SK-N-SH (cell line): ENCODE measurements around the gene KIAA1191. TPM values are rescaled to one million over a fixed set of nuclear protein-coding genes. Genes with fewer than 3 reads are reported as not detected.

Experiments
- CTCF ChIA-PET: fragments of 300-600, 350-600 bp; formaldehyde crosslinking; extraction: SDS; loops from one replicate; lab custom pipeline; 2021; lab: Yijun Ruan, JAX
- POLR2A ChIA-PET: fragments of 350-600 bp; sonication (Branson Sonifier 250); formaldehyde crosslinking; extraction: SDS; loops from one replicate; lab custom pipeline; 2020; ENCODE audit warnings: antibody characterized with exemption, inconsistent platforms; lab: Yijun Ruan, JAX
- DNase-seq: peaks from one replicate; pipeline ENCODE4 v3.0.0; 2012
- H2AFZ ChIP-seq: fragments of 200-600 bp; sonication (generic); 2 replicates; pipeline ENCODE4 v1.8.1; 2016; ENCODE audit warnings: antibody characterized with exemption, mild to moderate bottlenecking, low read depth
- H3F3A ChIP-seq: fragments of 200-600 bp; sonication (generic); replicated peaks from 2 replicates; pipeline ENCODE3; 2016; ENCODE audit warnings: antibody characterized with exemption, mild to moderate bottlenecking; ENCODE audit not compliant: insufficient read depth
- H3K27ac ChIP-seq, 2 experiments: fragments of 200-500 bp in 1 of 2; fragments of 200-600 bp in 1 of 2; sonication (Bioruptor generic) in 1 of 2; sonication (generic), shearing (Covaris generic) in 1 of 2; 2 replicates each; pipeline versions ENCODE4 v1.5.1 to v1.6.1; 2014 to 2016; ENCODE audit warnings: low read depth in 2 of 2, inconsistent platforms in 1 of 2, low read length in 1 of 2, mild to moderate bottlenecking in 1 of 2, mixed read lengths in 1 of 2
- H3K27me3 ChIP-seq: fragments of 200-600 bp; sonication (generic), shearing (Covaris generic); 2 replicates; pipeline ENCODE4 v1.6.1; 2016; ENCODE audit warnings: mixed run types; ENCODE audit not compliant: insufficient read depth
- H3K36me3 ChIP-seq, 2 experiments: fragments of 200-500 bp in 1 of 2; fragments of 200-600 bp in 1 of 2; sonication (Bioruptor generic) in 1 of 2; sonication (generic) in 1 of 2; replicated peaks in 1 of 2; 2 replicates each; pipeline versions ENCODE3 to v1.5.1; 2014 to 2016; ENCODE audit warnings: low read length in 1 of 2, mild to moderate bottlenecking in 1 of 2; ENCODE audit not compliant: insufficient read depth in 2 of 2, control insufficient read depth in 1 of 2
- H3K4me1 ChIP-seq, 2 experiments: fragments of 200-500 bp in 1 of 2; fragments of 200-600 bp in 1 of 2; sonication (Bioruptor generic) in 1 of 2; sonication (generic), shearing (Covaris generic) in 1 of 2; 2 replicates each; pipeline versions ENCODE4 v1.5.1 to v1.6.1; 2014 to 2016; ENCODE audit warnings: low read depth in 1 of 2, low read length in 1 of 2, mixed run types in 1 of 2; ENCODE audit not compliant: insufficient read depth in 2 of 2, control insufficient read depth in 1 of 2
- H3K4me2 ChIP-seq: fragments of 200-600 bp; sonication (generic), shearing (Covaris generic); 2 replicates; pipeline ENCODE4 v1.6.1; 2017; ENCODE audit warnings: mixed run types
- H3K4me3 ChIP-seq, 2 experiments: fragments of 200-500 bp in 1 of 2; fragments of 200-600 bp in 1 of 2; sonication (Bioruptor generic) in 1 of 2; sonication (generic), shearing (Covaris generic) in 1 of 2; 2 replicates each; pipeline versions ENCODE4 v1.5.1 to v1.8.1; 2014 to 2016; ENCODE audit warnings: low read depth in 2 of 2, inconsistent platforms in 1 of 2, low read length in 1 of 2, mild to moderate bottlenecking in 1 of 2, mixed read lengths in 1 of 2, moderate library complexity in 1 of 2
- H3K79me2 ChIP-seq: fragments of 200-600 bp; sonication (generic); 2 replicates; pipeline ENCODE4 v1.8.1; 2017; ENCODE audit warnings: mild to moderate bottlenecking; ENCODE audit not compliant: insufficient read depth
- H3K9ac ChIP-seq: fragments of 200-600 bp; sonication (generic); 2 replicates; pipeline ENCODE4 v1.6.1; 2017; ENCODE audit warnings: mixed run types
- H3K9me2 ChIP-seq: fragments of 200-600 bp; sonication (generic); 2 replicates; pipeline ENCODE4 v1.6.1; 2017; ENCODE audit warnings: mixed run types
- H3K9me3 ChIP-seq: fragments of 200-600 bp; sonication (generic); 2 replicates; pipeline ENCODE4 v1.6.1; 2017; ENCODE audit warnings: mixed run types, mild to moderate bottlenecking, moderate library complexity
- H4K20me1 ChIP-seq: fragments of 200-600 bp; sonication (generic); 2 replicates; pipeline ENCODE4 v1.6.1; 2017; ENCODE audit warnings: mild to moderate bottlenecking, mixed run types; ENCODE audit not compliant: insufficient read depth
- CHD2 ChIP-seq: fragments of 150-350 bp; IDR thresholded peaks from 2 replicates; pipeline ENCODE4 v1.6.1; 2018; ENCODE audit warnings: low read length; ENCODE audit not compliant: partially characterized antibody
- EP300 ChIP-seq, 2 experiments: IDR thresholded peaks; 2 replicates each; pipeline versions ENCODE4 v1.4.0 to v1.6.1; 2012; ENCODE audit warnings: borderline replicate concordance in 1 of 2, low read depth in 1 of 2, low read length in 1 of 2
- FOSL2 ChIP-seq: IDR thresholded peaks from 2 replicates; pipeline ENCODE4 v1.4.0; 2012; ENCODE audit warnings: low read depth, mild to moderate bottlenecking, moderate library complexity, borderline replicate concordance
- GABPA ChIP-seq: IDR thresholded peaks from 2 replicates; pipeline ENCODE4 v1.4.0; 2012; ENCODE audit warnings: low read depth, mild to moderate bottlenecking
- GATA2 ChIP-seq: sonication (generic); formaldehyde crosslinking; IDR thresholded peaks from 2 replicates; pipeline ENCODE4 v1.5.0; 2020; ENCODE audit warnings: mild to moderate bottlenecking, missing genetic modification reagents
- MEF2A ChIP-seq: IDR thresholded peaks from 2 replicates; pipeline ENCODE4 v1.4.0; 2012; ENCODE audit warnings: low read depth, borderline replicate concordance
- NFIC ChIP-seq: IDR thresholded peaks from 2 replicates; pipeline ENCODE4 v1.4.0; 2012; ENCODE audit warnings: borderline replicate concordance
- NRF1 ChIP-seq: IDR thresholded peaks from 2 replicates; pipeline ENCODE4 v1.6.1; 2012; ENCODE audit warnings: low read depth, mild to moderate bottlenecking, low read length
- RAD21 ChIP-seq: IDR thresholded peaks from 2 replicates; pipeline ENCODE4 v1.6.1; 2012; ENCODE audit warnings: mild to moderate bottlenecking, low read length
- SMC3 ChIP-seq: IDR thresholded peaks from 2 replicates; pipeline ENCODE4 v1.6.1; 2012; ENCODE audit warnings: low read depth, low read length, improper control_type of control experiment
- TAF1 ChIP-seq: IDR thresholded peaks from 2 replicates; pipeline ENCODE4 v1.6.1; 2012; ENCODE audit warnings: low read depth, mild to moderate bottlenecking, low read length, moderate library complexity, borderline replicate concordance
- TEAD4 ChIP-seq: IDR thresholded peaks from 2 replicates; pipeline ENCODE4 v1.4.0; 2012; ENCODE audit warnings: mild to moderate bottlenecking, borderline replicate concordance; ENCODE audit not compliant: insufficient read depth
- WGBS: methylation state at CpG from one replicate; pipeline ENCODE4 v1.1.6; 2017; ENCODE audit warnings: low lambda C conversion rate; 5-methylcytosine and 5-hydroxymethylcytosine counted together
- polyA plus RNA-seq, 3 experiments: library from polyadenylated mRNA; depleted of rRNA; stranded (reverse); fragments of >200 nt; gene quantifications; 2 replicates each; pipeline ENCODE4 v1.2.3, GENCODE V29; 2012
- TF ChIP-seq, protein P1 (sequence below): IDR thresholded peaks from 2 replicates; pipeline ENCODE4 v1.6.1; 2012; ENCODE audit warnings: mild to moderate bottlenecking, low read depth, low read length, moderate library complexity
- TF ChIP-seq, protein P2 (sequence below): fragments of 150-350 bp; IDR thresholded peaks from 2 replicates; pipeline ENCODE4 v1.6.1; 2017; ENCODE audit warnings: antibody characterized with exemption, low read length, low read depth, borderline replicate concordance

Gene KIAA1191
- polyA plus RNA-seq, 1 of the 3 experiments (the other 2 are of a cell fraction) = 100 TPM

DNA sequence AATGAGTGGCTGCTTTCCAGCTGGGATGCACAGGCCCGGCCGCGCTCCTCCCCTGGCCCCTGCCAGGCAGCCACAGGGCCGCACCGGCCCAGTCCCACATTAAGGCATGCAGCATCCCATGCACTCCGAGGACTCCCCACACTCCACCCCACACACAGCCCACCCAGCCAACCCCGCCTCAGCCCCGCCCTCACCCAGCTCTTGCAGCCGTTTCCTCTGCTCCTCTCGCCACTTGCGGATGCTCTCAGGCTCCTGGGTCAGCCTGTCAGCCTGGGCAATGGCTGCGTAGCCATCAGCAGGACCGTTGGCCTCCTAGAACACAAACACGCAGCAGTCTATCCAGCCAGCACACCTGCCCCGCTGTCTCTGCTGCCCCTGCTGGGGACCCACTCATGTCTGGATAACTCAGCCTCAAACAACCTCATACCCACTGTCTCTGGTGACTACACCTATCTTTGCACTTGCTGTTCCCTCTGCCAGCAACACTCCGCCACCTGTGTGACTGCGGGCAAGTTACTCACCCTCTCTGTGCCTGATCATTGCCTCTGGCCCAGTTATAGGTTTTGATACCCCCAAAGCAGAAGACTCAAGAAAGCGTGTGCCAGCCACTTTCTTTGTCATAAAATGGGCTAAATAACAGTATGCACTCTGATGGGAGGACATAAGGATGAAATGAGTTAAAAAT, 36.3 kb upstream of the KIAA1191 start:
- DNase-seq = no peak
- CTCF ChIA-PET = no interaction called here
- POLR2A ChIA-PET = no interaction called here
- no peaks in the 10 kb centered on the region for H3K9me3 ChIP-seq
- H3K4me1 ChIP-seq = peaks cover 0 to 2% of the 10 kb centered on the region in 2 experiments; a peak in 1 of 4 replicates
- H3K9me2 ChIP-seq = no peaks in the 10 kb centered on the region
- H3K36me3 ChIP-seq = peaks cover 0 to 2% of the 10 kb centered on the region in 2 experiments
- H3K9ac ChIP-seq = no peak overlapping the region
- no peaks in the 10 kb centered on the region for H3F3A ChIP-seq
- WGBS = 96% methylated on average over 14 of the region's 18 CpGs
- H3K27me3 ChIP-seq = no peaks in the 10 kb centered on the region
- H3K4me2 ChIP-seq = no peak overlapping the region
- no peak overlapping the region for H3K4me3 ChIP-seq
- H4K20me1 ChIP-seq = no peaks in the 10 kb centered on the region
- no peak overlapping the region for H3K27ac ChIP-seq
- H3K79me2 ChIP-seq = no peaks in the 10 kb centered on the region
- H2AFZ ChIP-seq = no peak overlapping the region
- TF ChIP-seq TAF1 = no peak
- TF ChIP-seq NFIC = no peak
- no peak for TF ChIP-seq SMC3
- no peak for TF ChIP-seq RAD21
- TF ChIP-seq, protein P1, sequence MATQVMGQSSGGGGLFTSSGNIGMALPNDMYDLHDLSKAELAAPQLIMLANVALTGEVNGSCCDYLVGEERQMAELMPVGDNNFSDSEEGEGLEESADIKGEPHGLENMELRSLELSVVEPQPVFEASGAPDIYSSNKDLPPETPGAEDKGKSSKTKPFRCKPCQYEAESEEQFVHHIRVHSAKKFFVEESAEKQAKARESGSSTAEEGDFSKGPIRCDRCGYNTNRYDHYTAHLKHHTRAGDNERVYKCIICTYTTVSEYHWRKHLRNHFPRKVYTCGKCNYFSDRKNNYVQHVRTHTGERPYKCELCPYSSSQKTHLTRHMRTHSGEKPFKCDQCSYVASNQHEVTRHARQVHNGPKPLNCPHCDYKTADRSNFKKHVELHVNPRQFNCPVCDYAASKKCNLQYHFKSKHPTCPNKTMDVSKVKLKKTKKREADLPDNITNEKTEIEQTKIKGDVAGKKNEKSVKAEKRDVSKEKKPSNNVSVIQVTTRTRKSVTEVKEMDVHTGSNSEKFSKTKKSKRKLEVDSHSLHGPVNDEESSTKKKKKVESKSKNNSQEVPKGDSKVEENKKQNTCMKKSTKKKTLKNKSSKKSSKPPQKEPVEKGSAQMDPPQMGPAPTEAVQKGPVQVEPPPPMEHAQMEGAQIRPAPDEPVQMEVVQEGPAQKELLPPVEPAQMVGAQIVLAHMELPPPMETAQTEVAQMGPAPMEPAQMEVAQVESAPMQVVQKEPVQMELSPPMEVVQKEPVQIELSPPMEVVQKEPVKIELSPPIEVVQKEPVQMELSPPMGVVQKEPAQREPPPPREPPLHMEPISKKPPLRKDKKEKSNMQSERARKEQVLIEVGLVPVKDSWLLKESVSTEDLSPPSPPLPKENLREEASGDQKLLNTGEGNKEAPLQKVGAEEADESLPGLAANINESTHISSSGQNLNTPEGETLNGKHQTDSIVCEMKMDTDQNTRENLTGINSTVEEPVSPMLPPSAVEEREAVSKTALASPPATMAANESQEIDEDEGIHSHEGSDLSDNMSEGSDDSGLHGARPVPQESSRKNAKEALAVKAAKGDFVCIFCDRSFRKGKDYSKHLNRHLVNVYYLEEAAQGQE = no peak
- no peak for TF ChIP-seq MEF2A
- no peak for TF ChIP-seq NRF1
- no peak for TF ChIP-seq CHD2
- no peak for TF ChIP-seq EP300 (IDR thresholded peaks at IDR 0.05; ENCODE audit: borderline replicate concordance in 1 of 2, low read depth in 1 of 2, low read length in 1 of 2)
- no peak for TF ChIP-seq FOSL2
- no peak for TF ChIP-seq GABPA
- TF ChIP-seq TEAD4 = no peak

DNA sequence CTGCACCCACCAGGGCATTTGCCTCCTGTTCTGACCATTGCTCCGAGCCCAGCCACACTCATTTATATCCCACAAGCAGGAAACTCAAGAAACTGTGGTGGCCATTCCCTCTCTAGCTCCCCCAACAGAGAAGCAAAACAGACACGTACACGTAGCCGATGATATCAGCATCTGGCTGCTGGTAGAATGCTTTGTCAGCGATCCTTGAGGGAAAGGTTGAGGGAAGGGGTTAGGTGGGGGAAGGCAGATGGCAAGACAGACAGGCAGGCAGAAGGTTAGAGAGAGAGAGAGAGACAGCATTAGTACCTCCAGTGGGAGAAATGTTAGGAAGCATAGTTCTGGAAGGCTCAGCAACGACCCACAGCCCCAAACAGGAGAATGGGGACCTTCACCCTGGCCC, 34.8 kb upstream of the KIAA1191 start:
- H3K9me2 ChIP-seq = no peaks in the 10 kb centered on the region
- no peak overlapping the region for H3K9ac ChIP-seq
- CTCF ChIA-PET = interaction anchor here (1.5 kb wide), 1 partner anchor 20 kb away, joined by 3 read pairs; the partner anchor contains the start of gene CLTB
- no peaks in the 10 kb centered on the region for H4K20me1 ChIP-seq
- H3K27ac ChIP-seq = no peak overlapping the region
- no peaks in the 10 kb centered on the region for H3K9me3 ChIP-seq
- DNase-seq = peak; percentile 49
- H3K4me1 ChIP-seq = peaks cover 0 to 2% of the 10 kb centered on the region in 2 experiments; a peak in 1 of 4 replicates
- H2AFZ ChIP-seq = no peak overlapping the region
- peaks cover 0 to 9% of the 10 kb centered on the region in 2 experiments for H3K36me3 ChIP-seq
- H3K79me2 ChIP-seq = no peaks in the 10 kb centered on the region
- POLR2A ChIA-PET = interaction anchor here (0.6 kb wide), 1 partner anchor 9 kb away, joined by 3 read pairs; no protein-coding TSS in a partner anchor
- H3F3A ChIP-seq = no peaks in the 10 kb centered on the region
- TF ChIP-seq, protein P2, sequence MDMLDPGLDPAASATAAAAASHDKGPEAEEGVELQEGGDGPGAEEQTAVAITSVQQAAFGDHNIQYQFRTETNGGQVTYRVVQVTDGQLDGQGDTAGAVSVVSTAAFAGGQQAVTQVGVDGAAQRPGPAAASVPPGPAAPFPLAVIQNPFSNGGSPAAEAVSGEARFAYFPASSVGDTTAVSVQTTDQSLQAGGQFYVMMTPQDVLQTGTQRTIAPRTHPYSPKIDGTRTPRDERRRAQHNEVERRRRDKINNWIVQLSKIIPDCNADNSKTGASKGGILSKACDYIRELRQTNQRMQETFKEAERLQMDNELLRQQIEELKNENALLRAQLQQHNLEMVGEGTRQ = no peak
- TF ChIP-seq GATA2 (CRISPR knock-in tag) = peak; percentile 56; the same call in 1 of the 2 replicates
- no peak for TF ChIP-seq NRF1
- no peak overlapping the region for H3K4me3 ChIP-seq
- 75% methylated on average over 6 of the region's 6 CpGs for WGBS
- H3K4me2 ChIP-seq = no peak overlapping the region
- no peaks in the 10 kb centered on the region for H3K27me3 ChIP-seq
